ENCODE data around the gene STK16. TPM values are rescaled to one million over a fixed set of nuclear protein-coding genes. Genes with fewer than 3 reads are reported as not detected.
A peak's percentile ranks its signal among the peaks of the same experiment; 100 is the strongest.

The STK16 gene
- total and polyA plus RNA-seq, 2 of the 13 experiments (the other 11 are each of a cell fraction or from before 2014, with no cell fraction given) = 28.0 to 50.9 TPM

DNA sequence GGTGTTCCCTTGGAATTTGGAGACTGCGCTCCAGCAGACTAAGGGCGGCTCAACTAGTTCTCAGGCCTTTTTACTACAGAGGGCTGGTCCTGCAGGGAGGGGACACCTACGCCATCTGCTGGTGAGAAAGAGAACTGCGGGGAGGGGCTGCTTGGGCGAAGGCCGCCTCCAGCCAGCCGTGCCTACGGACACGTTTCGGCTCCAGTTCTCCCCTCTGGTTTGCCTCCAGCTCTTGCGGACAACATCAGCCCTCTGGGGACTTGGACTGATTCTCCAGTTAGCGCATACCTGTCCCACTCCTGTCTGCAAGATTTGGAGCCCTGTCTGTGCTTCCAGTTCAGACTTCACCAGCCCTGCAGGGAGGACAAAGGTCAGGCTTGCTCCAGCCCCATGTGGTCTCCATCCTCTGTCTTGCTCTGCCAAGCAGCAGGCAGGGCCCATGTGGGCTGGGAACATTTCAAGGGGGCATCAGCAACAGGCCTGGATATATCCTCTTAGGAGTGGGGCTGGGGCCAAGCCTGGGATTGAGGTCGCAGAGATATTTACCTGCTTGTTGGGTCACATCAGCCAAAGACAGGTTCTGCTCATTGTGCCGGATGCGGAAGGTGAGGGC, 53.6 kb downstream of the STK16 start (continued):
- TF ChIP-seq, protein P1, sequence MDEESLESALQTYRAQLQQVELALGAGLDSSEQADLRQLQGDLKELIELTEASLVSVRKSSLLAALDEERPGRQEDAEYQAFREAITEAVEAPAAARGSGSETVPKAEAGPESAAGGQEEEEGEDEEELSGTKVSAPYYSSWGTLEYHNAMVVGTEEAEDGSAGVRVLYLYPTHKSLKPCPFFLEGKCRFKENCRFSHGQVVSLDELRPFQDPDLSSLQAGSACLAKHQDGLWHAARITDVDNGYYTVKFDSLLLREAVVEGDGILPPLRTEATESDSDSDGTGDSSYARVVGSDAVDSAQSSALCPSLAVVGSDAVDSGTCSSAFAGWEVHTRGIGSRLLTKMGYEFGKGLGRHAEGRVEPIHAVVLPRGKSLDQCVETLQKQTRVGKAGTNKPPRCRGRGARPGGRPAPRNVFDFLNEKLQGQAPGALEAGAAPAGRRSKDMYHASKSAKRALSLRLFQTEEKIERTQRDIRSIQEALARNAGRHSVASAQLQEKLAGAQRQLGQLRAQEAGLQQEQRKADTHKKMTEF (CRISPR knock-in tag; IDR thresholded peaks at IDR 0.05) = 0 out of 2 replicates have a peak, but pooled peaks have one; percentile 54
- 0 out of 2 replicates have a peak, but pooled peaks have one; percentile 25 for TF ChIP-seq YEATS2 (CRISPR knock-in tag; IDR thresholded peaks at IDR 0.05; ENCODE audit: borderline replicate concordance)
- TF ChIP-seq CBX2 (IDR thresholded peaks at IDR 0.05; ENCODE audit: low read depth, low read length) = no peak
- no peak for TF ChIP-seq CBX2 (CRISPR knock-in tag; IDR thresholded peaks at IDR 0.05; ENCODE audit: low read depth)
- peak; percentile 49; the same call in 1 of the 2 replicates for TF ChIP-seq HDAC1 (CRISPR knock-in tag; IDR thresholded peaks at IDR 0.05)
- TF ChIP-seq NONO (IDR thresholded peaks at IDR 0.05) = no peak
- no peak for TF ChIP-seq NONO (CRISPR knock-in tag; conservative IDR thresholded peaks at IDR 0.05)
- TF ChIP-seq GFI1 (CRISPR knock-in tag; IDR thresholded peaks at IDR 0.05; ENCODE audit: borderline replicate concordance) = peak; percentile 25; the same call in 1 of the 2 replicates
- TF ChIP-seq, protein P2, sequence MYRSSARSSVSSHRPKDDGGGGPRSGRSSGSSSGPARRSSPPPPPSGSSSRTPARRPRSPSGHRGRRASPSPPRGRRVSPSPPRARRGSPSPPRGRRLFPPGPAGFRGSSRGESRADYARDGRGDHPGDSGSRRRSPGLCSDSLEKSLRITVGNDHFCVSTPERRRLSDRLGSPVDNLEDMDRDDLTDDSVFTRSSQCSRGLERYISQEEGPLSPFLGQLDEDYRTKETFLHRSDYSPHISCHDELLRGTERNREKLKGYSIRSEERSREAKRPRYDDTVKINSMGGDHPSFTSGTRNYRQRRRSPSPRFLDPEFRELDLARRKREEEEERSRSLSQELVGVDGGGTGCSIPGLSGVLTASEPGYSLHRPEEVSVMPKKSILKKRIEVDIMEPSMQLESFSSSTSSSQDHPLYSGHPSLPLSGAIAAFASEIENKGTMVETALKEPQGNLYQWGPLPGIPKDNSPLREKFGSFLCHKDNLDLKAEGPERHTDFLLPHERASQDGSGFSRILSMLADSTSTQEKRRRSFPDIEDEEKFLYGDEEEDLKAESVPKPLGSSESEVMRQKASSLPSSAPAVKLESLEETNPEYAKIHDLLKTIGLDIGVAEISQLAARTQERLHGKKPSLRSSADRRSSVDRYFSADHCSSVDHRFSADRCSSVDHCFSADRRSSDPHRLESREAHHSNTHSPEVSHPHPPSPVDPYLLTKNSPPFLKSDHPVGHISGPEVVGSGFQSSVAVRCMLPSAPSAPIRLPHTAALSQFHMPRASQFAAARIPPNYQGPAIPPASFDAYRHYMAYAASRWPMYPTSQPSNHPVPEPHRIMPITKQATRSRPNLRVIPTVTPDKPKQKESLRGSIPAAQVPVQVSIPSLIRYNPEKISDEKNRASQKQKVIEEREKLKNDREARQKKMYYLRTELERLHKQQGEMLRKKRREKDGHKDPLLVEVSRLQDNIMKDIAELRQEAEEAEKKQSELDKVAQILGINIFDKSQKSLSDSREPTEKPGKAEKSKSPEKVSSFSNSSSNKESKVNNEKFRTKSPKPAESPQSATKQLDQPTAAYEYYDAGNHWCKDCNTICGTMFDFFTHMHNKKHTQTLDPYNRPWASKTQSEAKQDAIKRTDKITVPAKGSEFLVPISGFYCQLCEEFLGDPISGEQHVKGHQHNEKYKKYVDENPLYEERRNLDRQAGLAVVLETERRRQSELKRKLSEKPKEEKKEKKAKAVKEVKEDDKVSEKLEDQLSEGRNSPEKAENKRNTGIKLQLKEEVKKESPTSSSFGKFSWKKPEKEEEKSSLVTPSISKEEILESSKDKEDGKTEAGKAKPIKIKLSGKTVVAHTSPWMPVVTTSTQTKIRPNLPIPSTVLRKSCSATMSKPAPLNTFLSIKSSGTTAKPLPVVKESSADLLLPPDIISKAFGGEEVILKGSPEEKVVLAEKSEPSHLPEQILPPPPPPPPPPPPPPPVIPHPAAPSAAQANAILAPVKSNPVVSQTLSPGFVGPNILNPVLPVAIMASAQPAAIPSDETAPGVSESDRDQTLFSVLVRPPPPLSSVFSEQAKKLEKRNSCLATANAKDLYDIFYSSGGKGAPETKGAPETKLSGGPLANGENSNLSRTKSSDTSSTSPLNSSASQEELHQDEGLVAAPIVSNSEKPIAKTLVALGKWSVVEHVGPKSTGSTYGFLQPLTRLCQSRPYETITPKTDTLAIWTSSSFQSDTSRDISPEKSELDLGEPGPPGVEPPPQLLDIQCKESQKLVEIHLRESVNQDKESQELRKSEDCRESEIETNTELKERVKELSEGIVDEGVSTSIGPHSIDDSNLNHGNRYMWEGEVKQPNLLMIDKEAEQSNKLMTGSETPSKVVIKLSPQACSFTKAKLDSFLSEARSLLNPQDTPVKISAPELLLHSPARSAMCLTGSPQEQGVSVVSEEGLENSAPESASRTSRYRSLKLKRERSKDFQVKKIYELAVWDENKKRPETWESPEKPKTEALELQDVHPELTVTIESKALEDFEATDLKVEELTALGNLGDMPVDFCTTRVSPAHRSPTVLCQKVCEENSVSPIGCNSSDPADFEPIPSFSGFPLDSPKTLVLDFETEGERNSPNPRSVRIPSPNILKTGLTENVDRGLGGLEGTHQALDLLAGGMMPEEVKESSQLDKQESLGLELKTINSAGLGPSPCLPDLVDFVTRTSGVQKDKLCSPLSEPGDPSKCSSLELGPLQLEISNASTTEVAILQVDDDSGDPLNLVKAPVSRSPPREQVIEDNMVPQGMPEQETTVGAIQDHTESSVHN (CRISPR knock-in tag; IDR thresholded peaks at IDR 0.05) = 0 out of 2 replicates have a peak, but pooled peaks have one; percentile 2
- TF ChIP-seq, protein P3, sequence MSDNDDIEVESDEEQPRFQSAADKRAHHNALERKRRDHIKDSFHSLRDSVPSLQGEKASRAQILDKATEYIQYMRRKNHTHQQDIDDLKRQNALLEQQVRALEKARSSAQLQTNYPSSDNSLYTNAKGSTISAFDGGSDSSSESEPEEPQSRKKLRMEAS (IDR thresholded peaks at IDR 0.05) = peak; percentile 73
- TF ChIP-seq ZNF333 (CRISPR knock-in tag; IDR thresholded peaks at IDR 0.05; ENCODE audit: borderline replicate concordance) = no peak
- peak; percentile 43; the same call in 1 of the 2 replicates for TF ChIP-seq ELF3 (CRISPR knock-in tag; IDR thresholded peaks at IDR 0.05)
- no peak for TF ChIP-seq ZNF878 (CRISPR knock-in tag; IDR thresholded peaks at IDR 0.05)
- TF ChIP-seq KAT8 (CRISPR knock-in tag; IDR thresholded peaks at IDR 0.05) = peak; percentile 53
- TF ChIP-seq ZNF251 (CRISPR knock-in tag; IDR thresholded peaks at IDR 0.05) = no peak
- no peak for TF ChIP-seq NR1H2 (CRISPR knock-in tag; IDR thresholded peaks at IDR 0.05; ENCODE audit: borderline replicate concordance, low read depth)
- no peak for TF ChIP-seq SRY (CRISPR knock-in tag; IDR thresholded peaks at IDR 0.05)
